Measurements from ENCODE around the gene ITFG1. TPM values are rescaled to one million over a fixed set of nuclear protein-coding genes. Genes with fewer than 3 reads are reported as not detected.

ITFG1 gene
- total and polyA plus RNA-seq, 2 of the 8 experiments (the other 6 are each of a cell fraction or from before 2014, with no cell fraction given), result 13.8 to 22.2 TPM

DNA sequence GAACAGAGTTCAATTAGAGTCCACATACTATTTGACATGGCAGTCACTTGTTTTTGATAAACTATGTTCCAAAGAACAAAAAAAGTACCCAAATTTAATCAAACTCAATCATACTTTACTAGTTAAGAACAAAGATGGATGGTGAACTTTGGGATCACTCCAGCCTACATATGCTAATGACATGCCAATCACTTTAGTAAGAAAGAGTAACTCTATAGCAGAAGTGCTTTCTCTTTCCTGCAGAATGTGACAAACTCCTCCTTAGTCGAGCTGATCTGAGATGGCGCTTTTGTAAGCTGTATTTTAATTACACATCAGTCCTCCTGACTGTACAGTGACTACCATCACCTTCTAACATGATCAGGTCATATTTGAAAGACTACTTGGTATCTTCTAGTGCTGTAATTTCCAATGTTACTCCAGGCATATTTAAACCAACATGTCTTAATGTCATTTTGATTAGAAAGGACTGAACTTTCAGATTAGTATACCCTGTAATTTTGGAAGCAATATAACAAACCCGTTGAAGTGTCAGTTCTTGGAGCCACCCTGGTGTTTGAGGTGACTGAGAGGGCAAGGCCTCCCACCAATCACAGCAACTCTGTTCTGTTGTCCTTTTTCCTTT, 321.2 kb downstream of the ITFG1 start:
- no peak overlapping the region for H3K14ac ChIP-seq (ENCODE audit: insufficient read length)
- H2BK20ac ChIP-seq (ENCODE audit: low read length), result no peak overlapping the region
- H2AFZ ChIP-seq (ENCODE audit: low read length), result no peak overlapping the region
- H2BK5ac ChIP-seq (ENCODE audit: low read depth, low read length), result no peak overlapping the region
- H3K9me3 ChIP-seq (ENCODE audit: insufficient read depth in 2 of 2, low read depth in 1 of 2, low read length in 1 of 2), result no peaks in the 10 kb centered on the region
- H4K8ac ChIP-seq (ENCODE audit: extremely low read depth, insufficient read depth, low read length), result no peak overlapping the region
- no peak overlapping the region for H3K18ac ChIP-seq (ENCODE audit: extremely low read depth, low read length)
- FAIRE-seq (no peak), DNase-seq (ENCODE audit: low read depth in 1 of 2, low spot score in 2 of 2) (no peak)
- no peak overlapping the region for H2BK15ac ChIP-seq (ENCODE audit: low read length)
- ChIA-PET POLR2A (ENCODE audit: partially characterized antibody) (no interaction called here), CTCF (ENCODE audit: partially characterized antibody) (interaction anchor here (0.9 kb wide), 2 partner anchors 65 to 1016 kb away, joined by 3 to 4 read pairs; partner anchors contain the start of gene ABCC12)
- TF ChIP-seq YY1 (IDR thresholded peaks at IDR 0.05; ENCODE audit: low read depth, low read length), result no peak
- TF ChIP-seq TEAD4 (IDR thresholded peaks at IDR 0.05; ENCODE audit: low read depth, low read length), result no peak
- TF ChIP-seq CTBP2 (IDR thresholded peaks at IDR 0.05; ENCODE audit: borderline replicate concordance, insufficient read depth, insufficient read length, low read length), result no peak
- TF ChIP-seq SIRT6 (IDR thresholded peaks at IDR 0.05; ENCODE audit: low read length), result no peak
- TF ChIP-seq KDM4A (IDR thresholded peaks at IDR 0.05; ENCODE audit: low read depth, low read length, severe bottlenecking), result no peak
- TF ChIP-seq BRCA1 (IDR thresholded peaks at IDR 0.05; ENCODE audit: low read depth, low read length), result no peak
- no peak overlapping the region for H3K4me3 ChIP-seq (ENCODE audit: extremely low read depth in 1 of 4, insufficient read depth in 2 of 4, low read depth in 3 of 4, low read length in 4 of 4)
- H3K4me1 ChIP-seq (replicated peaks in 1 of 4; ENCODE audit: control insufficient read depth in 3 of 4, insufficient read depth in 4 of 4, low read length in 3 of 4), result 0 out of 7 replicates have a peak, but pooled peaks cover 0 to 2% (median 0%) of the 10 kb centered on the region in 4 experiments
- peaks cover 0 to 19% (median 13%) of the 10 kb centered on the region in 4 experiments; a peak in 6 of 7 replicates for H3K27me3 ChIP-seq (replicated peaks in 1 of 4; ENCODE audit: control insufficient read depth in 3 of 4, extremely low read depth in 1 of 4, insufficient read depth in 3 of 4, low read length in 3 of 4)
- H2BK12ac ChIP-seq (ENCODE audit: low read depth, low read length), result no peak overlapping the region
- no peak overlapping the region for H3K4me2 ChIP-seq (ENCODE audit: insufficient read depth in 1 of 2, low read depth in 2 of 2, low read length in 2 of 2)
- no peak overlapping the region for H3K27ac ChIP-seq (ENCODE audit: low read depth, low read length)
- no peak overlapping the region for H3K4ac ChIP-seq (replicated peaks; ENCODE audit: insufficient read length, low read depth, low read length)
- WGBS, 2 experiments (ENCODE audit: extremely low coverage in 1 of 2, insufficient coverage in 1 of 2, insufficient read length in 1 of 2, insufficient replicate concordance in 2 of 2, low coverage in 1 of 2, low lambda C conversion rate in 2 of 2, missing lambda C conversion rate in 1 of 2), result 82% methylated on average over 3 of the region's 3 CpGs; no CpG with 5 or more reads in 1 of the 2 experiments
- H3K36me3 ChIP-seq (ENCODE audit: control insufficient read depth in 2 of 4, insufficient read depth in 4 of 4, low read length in 3 of 4), result no peaks in the 10 kb centered on the region
- no peak overlapping the region for H4K5ac ChIP-seq (ENCODE audit: insufficient read length, low read depth, low read length)
- no peak overlapping the region for H3K23ac ChIP-seq (ENCODE audit: insufficient read length)
- no peaks in the 10 kb centered on the region for H3K79me1 ChIP-seq (ENCODE audit: low read depth, low read length)
- no peak overlapping the region for H2BK120ac ChIP-seq (replicated peaks; ENCODE audit: low read depth, low read length)
- no peak overlapping the region for H4K91ac ChIP-seq (replicated peaks; ENCODE audit: insufficient read length, low read length)
- peaks cover 0 to 40% of the 10 kb centered on the region in 2 experiments; a peak in 2 of 4 replicates for H3K79me2 ChIP-seq (ENCODE audit: control insufficient read depth in 1 of 2, insufficient read depth in 2 of 2, low read length in 2 of 2)
- no peak overlapping the region for H3K9ac ChIP-seq (replicated peaks in 1 of 4; ENCODE audit: extremely low read depth in 1 of 4, low read depth in 3 of 4, low read length in 3 of 4)
- H3K56ac ChIP-seq (replicated peaks; ENCODE audit: insufficient read length, low read depth, low read length), result no peak overlapping the region
- H3K23me2 ChIP-seq (ENCODE audit: low read depth, low read length), result peaks cover 2% of the 10 kb centered on the region; the same call in 1 of the 2 replicates
- H2AK5ac ChIP-seq (ENCODE audit: low read depth, low read length), result no peak overlapping the region
- H4K20me1 ChIP-seq (replicated peaks in 1 of 2; ENCODE audit: control insufficient read depth in 1 of 2, insufficient read depth in 2 of 2, low read length in 2 of 2), result peaks cover 0 to 2% of the 10 kb centered on the region in 2 experiments

Measured in H1 (cell line).